Measurements from ENCODE around the gene PRRT2. TPM values are rescaled to one million over a fixed set of nuclear protein-coding genes. Genes with fewer than 3 reads are reported as not detected.
"Not testable (repeated sequence)": the region's sequence is repeated elsewhere in the genome, so short reads cannot be mapped to it uniquely, and the experiment has no call there.

Gene PRRT2
- 10 to 100 TPM; 15.4 to 22.5 (median 21.6) TPM for polyA plus RNA-seq (ENCODE audit: insufficient read length in 3 of 3)
- long read RNA-seq, donor 1, partial matches to known transcripts = 0 of 4 reads
- long read RNA-seq, donor 1, other reads (novel, unspliced or antisense) = 0 of 4 reads
- long read RNA-seq, donor 2, partial matches to known transcripts = 0 of 3 reads
- long read RNA-seq, donor 2, other reads (novel, unspliced or antisense) = 0 of 3 reads
- long read RNA-seq, donor 3, partial matches to known transcripts = 0 of 5 reads
- long read RNA-seq, donor 3, other reads (novel, unspliced or antisense) = 0 of 5 reads
- long read RNA-seq, donor 4, transcript PRRT2-205 (3 exons, 1,470 nt) = major isoform, 5 of 17 reads
- long read RNA-seq, donor 4, partial matches to known transcripts = 10 of 17 reads
- long read RNA-seq, donor 4, other reads (novel, unspliced or antisense) = 0 of 17 reads
- long read RNA-seq, donor 5, partial matches to known transcripts = 0 of 1 reads
- long read RNA-seq, donor 5, other reads (novel, unspliced or antisense) = 0 of 1 reads
- long read RNA-seq, donor 6, partial matches to known transcripts = 0 of 6 reads
- long read RNA-seq, donor 6, other reads (novel, unspliced or antisense) = 0 of 6 reads
- long read RNA-seq, donor 7, partial matches to known transcripts = 5 of 9 reads
- long read RNA-seq, donor 7, other reads (novel, unspliced or antisense) = 0 of 9 reads
- long read RNA-seq, donor 8, transcript PRRT2-222 (2 exons, 2,867 nt) = major isoform, 8 of 14 reads
- long read RNA-seq, donor 8, transcript PRRT2-205 (3 exons, 1,470 nt) = minor isoform, 6 of 14 reads
- long read RNA-seq, donor 8, partial matches to known transcripts = 0 of 14 reads
- long read RNA-seq, donor 8, other reads (novel, unspliced or antisense) = 0 of 14 reads
- long read RNA-seq, donor 9, transcript PRRT2-205 (3 exons, 1,470 nt) = major isoform, 7 of 11 reads
- long read RNA-seq, donor 9, partial matches to known transcripts = 0 of 11 reads
- long read RNA-seq, donor 9, other reads (novel, unspliced or antisense) = 0 of 11 reads
- long read RNA-seq, donor 10, transcript PRRT2-222 (2 exons, 2,867 nt) = major isoform, 5 of 7 reads
- long read RNA-seq, donor 10, partial matches to known transcripts = 0 of 7 reads
- long read RNA-seq, donor 10, other reads (novel, unspliced or antisense) = 0 of 7 reads
- long read RNA-seq, donor 11, transcript PRRT2-222 (2 exons, 2,867 nt) = major isoform, 7 of 10 reads
- long read RNA-seq, donor 11, partial matches to known transcripts = 0 of 10 reads
- long read RNA-seq, donor 11, other reads (novel, unspliced or antisense) = 0 of 10 reads
- long read RNA-seq, donor 12, partial matches to known transcripts = 0 of 6 reads
- long read RNA-seq, donor 12, other reads (novel, unspliced or antisense) = 0 of 6 reads
- long read RNA-seq, donor 13, transcript PRRT2-222 (2 exons, 2,867 nt) = major isoform, 6 of 7 reads
- long read RNA-seq, donor 13, partial matches to known transcripts = 0 of 7 reads
- long read RNA-seq, donor 13, other reads (novel, unspliced or antisense) = 0 of 7 reads
- long read RNA-seq, donor 14 = 0 reads
- long read RNA-seq, donor 15 = 0 reads
- long read RNA-seq, donor 16, partial matches to known transcripts = 0 of 6 reads
- long read RNA-seq, donor 16, other reads (novel, unspliced or antisense) = 0 of 6 reads

DNA sequence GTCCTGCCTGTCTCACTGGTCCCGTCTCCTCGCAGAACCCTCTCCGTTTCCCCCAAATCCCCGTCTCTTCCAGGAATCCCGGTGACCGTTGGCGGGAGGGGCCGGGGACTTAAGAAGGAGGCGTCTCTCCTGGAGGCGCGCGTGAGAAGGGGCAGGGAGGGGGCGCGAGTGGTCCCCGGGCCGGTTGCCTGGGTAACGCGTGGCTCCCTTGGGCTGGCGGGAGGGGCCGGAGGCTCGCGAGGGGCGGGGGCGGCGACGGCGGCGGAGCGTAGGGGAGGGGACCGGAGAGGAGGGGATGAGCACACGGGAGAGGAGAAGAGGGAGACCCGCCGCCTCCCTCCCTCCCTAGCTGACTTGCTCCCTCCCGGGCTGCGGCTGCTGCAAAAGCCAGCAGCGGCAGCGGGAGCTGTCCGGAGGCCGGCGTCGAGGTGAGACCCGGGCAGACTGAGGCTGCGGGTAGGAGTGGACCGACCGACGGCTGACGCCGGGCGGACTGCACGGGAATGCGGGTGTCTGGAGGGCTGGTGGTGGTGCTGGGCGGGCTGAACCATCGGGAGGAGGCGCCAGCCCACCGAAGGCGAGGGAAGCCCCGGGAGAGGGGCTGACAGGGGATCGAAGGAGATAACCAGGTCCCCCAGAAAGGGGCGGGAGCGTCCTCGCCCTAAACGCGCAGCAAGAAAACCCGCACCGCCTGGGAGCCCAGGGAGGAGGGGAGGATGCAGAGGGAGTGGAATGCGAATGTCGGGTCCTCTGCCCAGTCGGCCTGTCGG is at the start of gene PRRT2:
TSS of gene PRRT2 (plus strand) at position 298 of the 770 bp plus-strand sequence. CDS start 862 bp downstream, outside the sequence.
- DNase-seq = peak; percentile 75

DNA sequence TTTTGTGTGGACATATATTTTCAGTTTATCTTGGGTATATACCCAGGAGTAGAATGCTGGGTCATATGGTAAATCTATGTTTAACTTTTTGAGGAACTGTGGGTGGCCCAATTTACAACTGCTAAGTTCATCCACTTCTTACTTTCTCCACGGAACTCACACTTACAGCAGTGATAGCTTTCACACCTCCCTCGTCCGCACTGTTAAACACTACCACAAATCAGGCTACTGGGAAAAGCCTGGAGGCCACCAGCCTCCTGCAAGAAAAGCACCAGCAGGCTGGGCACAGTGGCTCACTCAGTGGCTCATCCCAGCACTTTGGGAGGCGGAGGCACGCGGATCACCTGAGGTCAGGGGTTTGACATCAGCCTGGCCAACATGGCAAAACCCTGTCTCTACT is 48.7 kb upstream of the PRRT2 start:
- no peak for DNase-seq

DNA sequence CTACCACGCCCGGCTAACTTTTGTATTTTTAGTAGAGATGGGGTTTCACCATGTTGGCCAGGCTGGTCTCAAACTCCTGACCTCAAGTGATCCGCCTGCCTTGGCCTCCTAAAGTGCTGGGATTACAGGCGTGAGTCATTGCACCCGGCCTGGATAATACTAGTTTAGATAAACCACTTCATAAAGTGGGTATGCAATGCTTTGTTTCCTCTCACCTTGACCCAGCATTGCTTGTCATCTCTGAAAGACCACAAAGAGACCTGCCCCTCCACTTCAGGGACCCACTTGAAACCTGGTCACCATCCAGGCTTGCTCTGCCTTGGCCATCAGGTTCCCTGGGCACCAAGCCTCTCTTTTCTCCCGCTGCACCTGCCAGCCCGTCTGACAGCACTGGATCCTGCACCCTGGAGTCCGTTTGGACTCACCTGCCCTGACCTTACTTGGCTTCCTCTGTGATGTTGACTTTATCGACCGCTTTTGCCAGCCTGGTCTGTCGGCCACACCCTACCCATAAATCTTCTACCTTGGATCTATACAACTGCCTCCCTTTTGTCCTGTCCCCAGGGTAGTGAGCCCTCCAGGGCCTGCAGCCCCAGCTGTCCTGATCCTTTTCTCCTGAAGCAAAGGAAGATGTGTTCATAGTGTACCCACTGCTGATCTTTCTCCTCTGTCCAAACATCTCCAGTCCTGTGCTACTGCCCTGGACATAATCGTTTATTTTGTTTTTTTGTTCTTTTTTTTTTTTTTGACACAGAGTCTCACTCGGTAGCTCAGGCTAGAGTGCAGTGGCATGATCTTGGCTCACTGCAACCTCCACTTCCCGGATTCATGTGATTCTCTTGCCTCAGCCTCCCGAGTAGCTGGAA is 46.6 kb upstream of the PRRT2 start:
- no peak for DNase-seq

DNA sequence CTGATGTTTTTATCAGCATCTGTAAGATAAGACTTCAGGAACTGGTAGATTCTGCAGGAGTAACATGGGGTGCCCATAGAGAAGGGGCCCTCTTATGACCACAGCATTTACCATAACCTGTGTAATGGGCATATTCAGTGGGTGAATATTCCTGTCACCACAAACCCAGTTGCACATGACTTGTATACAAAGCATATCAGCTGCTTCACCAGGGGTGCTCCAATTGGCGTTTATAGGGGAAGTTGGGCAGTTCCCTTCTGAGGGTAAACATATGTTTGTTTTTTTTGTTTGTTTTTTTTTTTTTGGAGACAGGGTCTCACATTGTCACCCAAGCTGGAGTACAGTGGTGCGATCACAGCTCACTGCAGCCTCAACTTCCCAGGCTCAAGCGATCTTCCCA is 45.4 kb upstream of the PRRT2 start:
- DNase-seq = no peak

DNA sequence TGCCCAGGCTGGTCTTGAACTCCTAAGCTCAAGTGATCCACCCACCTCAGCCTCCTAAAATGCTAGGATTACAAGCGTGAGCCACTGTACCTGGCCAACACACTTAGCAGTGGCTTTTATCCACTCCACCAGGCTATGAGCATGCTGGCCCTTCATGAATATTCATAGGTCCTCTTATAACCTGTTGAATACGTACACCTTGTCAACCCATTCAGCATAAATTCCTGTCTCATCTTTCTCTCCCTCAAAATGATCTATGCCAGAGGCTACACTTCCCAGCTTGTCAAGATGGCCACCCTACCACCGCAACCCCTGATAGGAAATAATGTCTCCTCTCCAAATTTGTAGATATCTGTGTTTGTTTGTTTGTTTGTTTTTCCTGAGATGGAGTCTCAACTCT is 44.9 kb upstream of the PRRT2 start:
- DNase-seq = no peak

DNA sequence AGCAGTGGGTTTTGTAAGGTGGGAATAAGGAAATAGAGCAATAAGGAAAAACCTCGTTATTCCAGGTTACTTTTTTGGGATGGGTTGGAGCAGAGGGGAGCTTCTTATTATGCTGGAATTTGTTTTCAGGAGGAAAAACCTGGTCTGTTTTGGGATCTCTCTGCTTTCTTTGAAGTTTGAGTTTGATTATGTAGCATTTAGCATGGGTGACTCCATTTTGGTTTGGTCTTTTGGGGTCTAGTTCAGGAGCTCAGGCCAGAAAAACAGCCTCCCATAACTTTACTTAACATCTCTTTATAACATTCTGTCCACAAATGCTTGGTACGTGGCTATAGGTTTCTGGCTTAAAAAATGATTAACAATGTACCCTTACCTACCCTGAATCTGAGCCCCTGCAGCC is 42.5 kb upstream of the PRRT2 start:
- no peak for DNase-seq

DNA sequence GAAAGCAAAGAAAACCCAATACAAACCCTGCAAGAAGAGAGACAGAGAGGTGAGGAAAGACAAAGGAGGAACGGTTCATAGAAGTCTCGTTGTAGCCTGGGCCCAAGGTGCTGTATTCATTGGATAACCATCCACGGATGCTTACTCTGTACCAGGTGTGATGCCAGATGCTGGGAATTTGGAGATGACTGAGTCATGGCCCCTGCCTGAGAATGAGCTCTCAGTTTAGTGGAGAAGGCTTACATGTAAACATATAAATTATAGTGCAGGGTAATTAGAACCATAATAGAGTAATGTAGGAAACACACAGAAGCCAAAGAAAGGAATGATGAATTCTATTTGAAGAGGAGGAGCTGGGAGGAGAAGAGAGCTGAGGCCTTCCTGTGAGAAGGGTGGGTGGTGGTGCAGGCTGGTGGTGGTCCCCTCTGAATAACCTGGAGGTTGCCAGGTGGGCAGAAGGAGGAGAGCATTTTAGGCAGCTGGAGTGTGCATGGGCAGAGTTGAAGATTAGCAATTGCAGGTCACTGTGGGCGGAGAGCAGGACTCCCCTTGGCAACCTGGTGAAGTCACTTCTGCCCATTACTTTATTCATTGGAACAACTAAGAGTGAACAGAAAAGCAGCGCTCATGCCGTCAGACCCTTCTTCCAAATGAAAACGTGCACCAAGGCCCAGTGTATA is 41.6 kb upstream of the PRRT2 start:
- DNase-seq = no peak

DNA sequence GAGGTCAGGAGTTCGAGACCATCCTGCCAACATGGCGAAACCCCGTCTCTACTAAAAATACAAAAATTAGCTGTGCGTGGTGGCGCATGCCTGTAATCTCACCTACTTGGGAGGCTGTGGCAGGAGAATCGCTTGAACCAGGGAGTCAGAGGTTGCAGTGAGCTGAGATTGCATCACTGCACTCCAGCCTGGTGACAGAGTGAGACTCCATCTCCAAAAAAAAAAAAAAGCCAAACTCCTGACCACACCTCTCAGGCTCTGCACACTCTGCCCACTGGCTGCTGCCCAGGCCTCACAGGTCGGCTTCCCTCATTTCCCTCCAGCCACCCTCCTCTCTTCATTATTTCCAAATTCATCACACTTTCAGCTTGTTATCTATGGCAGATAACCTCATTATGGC is 39.7 kb upstream of the PRRT2 start:
- not testable (repeated sequence) for DNase-seq

DNA sequence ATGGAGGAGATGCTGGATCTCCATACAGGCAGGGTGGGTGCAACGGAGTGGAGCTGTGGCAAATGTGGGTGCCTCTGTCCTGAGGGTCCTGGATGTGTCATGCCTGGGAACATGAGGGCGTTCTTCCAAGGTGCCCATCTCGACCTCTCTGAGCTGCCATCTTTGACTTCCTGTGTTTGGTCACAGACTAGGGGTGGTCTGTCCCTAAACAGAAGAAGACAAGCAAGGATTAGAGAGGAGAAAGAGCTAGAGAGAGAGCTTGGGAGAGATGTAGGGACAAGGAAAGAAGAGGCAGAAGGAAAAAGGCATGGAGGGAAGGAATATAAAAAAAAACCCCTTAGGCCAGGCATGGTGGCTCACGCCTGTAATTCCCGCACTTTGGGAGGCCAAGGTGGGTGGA is 37.3 kb upstream of the PRRT2 start:
- DNase-seq = no peak

DNA sequence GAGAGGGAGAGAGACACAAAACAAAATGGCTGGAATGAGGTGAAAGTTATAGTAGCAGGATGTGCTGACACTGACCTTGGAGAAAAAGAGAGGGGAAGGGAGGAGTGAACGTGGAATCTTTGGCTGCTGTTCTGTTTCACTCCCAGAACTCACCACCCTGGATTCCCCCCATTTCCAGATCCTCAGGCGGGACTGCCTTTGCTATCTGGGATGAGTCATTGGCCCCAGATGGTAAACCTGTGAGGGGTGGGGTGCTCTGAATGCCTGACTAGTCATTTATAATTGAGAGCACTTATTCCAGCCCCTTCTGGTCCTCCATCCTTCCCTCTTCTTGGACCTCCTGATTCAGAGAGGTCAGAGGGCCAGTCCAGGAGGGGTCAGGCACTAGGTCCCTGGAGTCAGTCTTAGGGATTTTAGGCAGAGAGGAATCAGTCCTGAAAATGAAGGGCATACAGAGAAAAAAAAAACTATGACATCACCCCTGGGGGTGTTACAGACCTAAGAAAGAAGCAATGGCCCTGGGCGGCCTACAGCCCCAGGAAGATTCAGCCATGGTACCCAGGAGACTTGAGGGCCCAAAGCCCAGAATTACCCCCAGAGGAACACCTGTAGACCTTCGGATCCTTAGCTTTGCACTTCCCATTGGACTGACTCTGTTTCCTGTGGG is 36.1 kb upstream of the PRRT2 start:
- no peak for DNase-seq

DNA sequence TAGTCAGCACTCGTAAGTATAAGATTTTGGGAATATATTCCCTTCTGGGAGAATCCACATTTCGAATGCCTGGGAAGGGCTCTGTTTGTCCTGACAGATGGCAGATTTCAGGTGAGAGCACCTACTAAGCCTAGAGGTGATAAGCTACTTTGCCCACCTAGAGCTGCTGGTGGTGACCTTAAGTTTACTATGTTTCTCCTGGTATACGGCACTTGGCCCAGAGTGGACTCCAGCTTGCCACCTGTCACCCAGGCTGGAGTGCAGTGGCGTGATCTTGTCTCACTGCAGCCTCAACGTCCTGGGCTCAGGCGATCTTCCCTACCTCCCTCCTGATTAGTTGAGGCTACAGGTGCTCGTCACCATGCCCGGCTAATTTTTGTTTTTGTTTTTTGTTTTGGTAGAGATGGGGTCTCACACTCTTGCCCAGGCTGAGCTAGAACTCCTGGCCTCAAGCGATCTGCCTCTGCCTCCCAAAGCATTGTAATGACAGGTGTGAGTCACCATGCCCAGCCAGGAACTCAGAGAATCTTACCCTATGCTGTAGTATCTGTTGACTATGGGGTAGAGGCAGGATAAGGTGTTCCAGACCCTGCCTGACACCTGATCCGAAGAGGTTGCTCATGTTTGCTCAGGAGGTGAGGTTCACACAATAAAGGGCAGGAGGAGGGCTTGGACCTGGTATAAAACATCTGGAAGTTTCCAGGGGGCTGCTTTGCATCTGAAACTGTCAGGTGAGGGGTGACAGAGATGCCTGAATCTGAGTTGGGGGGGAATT is 34.2 kb upstream of the PRRT2 start, which contains the start of gene ZG16:
TSS of gene ZG16 (plus strand) at position 681 of the 775 bp plus-strand sequence. CDS start 1,011 bp downstream, outside the sequence.
- no peak for DNase-seq

DNA sequence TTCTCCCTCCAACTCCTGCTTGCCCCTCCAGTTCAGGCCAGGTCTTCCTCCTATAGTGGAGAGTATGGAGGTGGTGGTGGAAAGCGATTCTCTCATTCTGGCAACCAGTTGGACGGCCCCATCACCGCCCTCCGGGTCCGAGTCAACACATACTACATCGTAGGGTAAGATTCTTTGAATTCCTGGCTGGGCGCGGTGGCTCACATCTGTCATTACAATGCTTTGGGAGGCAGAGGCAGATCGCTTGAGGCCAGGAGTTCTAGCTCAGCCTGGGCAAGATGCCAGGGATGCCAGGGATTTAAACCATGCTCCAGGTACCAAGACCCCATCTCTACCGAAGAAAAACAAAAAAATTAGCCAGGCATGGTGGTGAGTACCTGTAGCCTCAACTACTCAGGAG is 32.5 kb upstream of the PRRT2 start:
- DNase-seq = no peak

DNA sequence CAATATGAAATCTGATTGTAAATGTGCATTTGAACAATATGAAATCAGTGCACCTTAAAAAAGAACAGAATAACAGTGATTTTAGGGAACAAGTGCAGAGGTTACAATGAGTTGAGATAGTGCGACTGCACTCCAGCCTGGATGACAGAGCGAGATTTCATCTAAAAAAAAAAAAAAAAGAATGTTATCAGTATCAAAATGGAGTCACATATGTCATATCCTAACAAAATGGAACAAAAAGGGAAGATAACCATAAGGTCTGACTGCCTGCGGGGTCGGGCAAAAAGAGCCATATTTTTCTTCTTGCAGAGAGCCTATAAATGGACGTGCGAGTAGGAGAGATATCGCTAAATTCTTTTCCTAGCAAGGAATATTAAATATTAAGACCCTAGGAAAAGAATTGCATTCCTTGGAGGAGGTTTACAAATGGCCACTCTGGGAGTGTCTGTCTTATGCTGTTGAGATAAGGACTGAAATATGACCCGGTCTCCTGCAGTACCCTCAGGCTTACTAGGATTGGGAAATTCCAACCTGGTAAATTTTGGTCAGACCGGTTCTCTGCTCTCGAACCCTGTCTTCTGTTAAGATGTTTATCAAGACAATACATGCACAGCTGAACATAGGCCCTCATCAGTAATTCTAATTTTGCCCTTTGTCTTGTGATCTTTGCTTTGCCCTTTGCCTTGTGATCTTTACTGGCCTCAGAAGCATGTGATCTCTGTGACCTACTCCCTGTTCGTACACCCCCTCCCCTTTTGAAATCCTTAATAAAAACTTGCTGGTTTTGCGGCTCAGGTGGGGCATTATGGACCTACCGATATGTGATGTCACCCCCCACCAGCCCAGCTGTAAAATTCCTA is 28.7 kb upstream of the PRRT2 start:
- DNase-seq = not testable (repeated sequence)

DNA sequence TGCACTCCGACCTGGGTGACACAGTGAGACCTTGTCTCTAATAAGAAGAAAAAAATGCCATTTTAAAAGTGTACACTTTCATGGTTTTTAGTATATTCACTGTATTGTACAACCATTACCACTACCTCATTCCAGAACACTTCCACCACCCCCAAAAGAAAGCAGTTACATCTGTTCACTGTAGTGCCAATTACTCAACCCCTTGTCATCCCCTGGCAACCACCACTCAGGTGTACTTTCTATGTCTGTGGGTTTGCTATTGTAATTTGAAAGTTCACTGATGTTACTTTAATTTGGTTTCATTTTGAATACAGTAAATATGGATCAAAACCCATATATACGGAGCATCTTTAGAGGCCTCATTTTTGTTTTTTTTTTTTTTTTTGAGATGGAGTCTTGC is 27.8 kb upstream of the PRRT2 start:
- no peak for DNase-seq

DNA sequence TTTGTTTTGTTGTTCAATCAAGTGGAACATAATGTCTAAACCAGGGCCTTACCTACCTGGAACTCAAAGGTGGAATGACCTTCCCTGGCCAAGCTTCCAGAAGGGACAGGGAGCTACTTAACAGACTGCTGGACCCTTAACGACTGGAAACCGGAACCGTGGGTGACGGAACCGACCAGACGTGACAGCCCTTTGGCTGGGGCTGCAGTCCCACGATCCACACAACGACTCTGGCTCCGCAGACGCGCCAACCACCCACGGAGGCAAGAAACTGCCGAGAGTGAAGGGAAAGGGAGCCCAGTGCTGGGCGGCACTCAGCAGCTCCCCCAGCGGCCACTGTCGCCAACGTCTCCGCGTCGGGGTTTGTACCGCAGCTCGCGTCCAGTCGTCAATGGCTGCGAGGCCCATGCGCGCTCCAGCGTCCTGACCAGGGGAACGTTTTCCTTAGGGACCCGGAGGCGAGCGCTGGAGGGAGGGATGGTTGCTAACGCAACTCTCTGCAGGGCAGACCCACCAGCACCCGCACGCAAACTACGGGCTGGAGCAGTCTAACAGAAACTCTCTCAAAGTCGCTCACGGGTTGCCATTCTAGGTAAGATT is 27.0 kb upstream of the PRRT2 start:
- peak; percentile 55 for DNase-seq

DNA sequence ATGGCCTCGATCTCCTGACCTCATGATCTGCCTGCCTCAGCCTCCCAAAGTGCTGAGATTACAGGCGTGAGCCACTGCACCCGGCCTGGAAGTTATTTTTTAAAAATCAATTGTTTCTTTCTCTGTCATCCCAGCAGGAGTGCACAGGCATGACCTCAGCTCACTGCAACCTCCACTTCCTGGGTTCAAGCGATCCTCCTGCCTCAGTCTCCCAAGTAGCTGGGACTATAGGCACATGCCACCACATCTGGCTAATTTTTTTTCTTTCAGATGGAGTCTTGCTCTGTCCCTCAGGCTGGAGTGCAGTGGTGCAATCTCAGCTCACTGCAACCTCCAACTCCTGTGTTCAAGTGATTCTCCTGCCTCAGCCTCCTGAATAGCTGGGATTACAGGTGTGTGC is 24.8 kb upstream of the PRRT2 start:
- not testable (repeated sequence) for DNase-seq
